Kidney capillary endothelial cell (primary cell): ENCODE results near the gene FNTB.

Source experiments
- DNase-seq: peaks from one replicate; pipeline ENCODE4 v3.0.0-alpha.2; 2018; ENCODE audit warnings: low spot score

Gene FNTB

DNA sequence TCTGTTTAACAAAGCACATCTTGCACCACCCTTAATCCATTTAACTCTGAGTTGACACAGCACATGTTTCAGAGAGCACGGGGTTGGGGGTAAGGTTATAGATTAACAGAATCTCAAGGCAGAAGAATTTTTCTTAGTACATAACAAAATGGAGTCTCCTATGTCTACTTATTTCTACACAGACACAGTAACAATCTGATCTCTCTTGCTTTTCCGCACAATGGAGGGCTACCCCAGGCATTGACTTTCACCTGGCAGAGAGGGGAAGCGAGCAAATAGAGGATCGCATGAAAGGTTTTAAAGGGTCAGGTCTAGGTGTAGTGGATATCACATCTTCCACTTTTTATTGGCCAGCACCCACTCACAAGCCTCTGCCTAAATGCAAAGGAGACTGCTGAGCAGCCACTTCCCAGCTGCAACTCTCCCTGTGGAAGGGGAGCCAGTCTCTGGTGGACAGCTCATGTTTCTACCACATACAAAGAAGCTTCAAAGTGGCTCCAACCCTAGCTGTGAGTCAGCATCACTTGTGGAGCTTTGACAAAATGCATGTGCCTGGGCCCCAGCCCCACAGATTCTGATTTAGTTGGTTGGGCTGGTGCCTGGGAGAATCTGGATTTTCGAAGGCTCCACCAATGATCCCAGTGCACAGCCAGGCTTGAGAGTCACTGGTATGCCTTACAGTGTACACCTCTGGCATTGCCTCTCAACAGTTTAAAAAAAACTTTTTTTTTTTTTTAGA lies 7.2 kb upstream of the FNTB start:
- DNase-seq = no peak

DNA sequence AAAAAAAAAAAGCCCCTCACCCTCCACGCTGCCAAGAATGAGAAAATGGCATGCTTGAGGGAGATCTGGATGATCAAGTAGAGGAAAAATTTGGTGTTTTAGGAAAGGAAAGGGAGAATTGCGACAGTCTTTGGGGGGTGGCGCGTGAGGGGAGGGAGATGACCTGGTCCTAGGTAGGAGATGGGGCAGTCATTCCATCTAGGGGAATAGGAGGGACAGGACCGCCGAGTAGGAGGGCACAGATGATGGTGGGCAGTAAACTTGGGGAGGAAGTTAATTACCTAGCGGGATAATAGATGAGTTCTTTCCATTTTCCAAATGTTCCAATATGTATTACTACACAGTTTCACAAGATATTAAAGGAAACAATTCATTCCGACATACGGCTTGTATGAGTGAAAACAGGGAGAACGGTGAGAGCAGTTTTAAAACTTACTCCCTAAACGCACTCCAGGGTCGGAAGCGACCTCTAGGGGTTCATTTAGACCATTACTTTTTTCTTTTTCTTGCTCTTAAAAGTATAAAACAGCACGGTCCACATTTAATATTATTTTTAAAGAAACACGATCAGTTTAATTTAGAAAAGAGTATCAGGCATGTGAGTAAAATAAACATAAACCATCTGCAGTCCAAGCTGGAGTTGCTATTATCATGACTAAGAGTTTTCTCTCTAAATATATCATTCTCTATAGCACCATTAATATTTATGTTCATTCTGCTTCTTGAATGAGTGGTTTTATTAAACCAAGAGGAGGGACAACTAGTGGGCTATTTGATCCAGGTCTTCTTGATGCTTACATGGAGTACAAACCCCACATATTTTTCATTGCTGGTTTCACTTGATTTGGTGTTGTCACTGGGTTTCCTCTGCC lies 3.0 kb upstream of the FNTB start:
- peak; percentile 63 for DNase-seq

DNA sequence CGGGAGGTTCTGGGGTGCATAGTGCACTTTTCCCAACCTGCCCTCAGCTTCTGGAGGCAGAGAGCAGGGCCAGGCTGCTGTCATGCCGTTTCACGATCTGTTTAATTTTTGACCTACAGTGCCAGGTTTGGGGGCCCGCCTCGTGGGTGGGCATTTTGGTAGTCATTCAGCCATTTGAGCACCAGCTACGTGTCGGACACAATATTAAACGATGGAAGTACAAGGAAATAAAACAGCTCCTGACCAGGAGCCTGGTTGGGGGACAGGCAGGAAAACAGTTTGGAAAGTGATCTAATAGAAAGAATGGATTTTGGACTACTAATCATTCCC lies 708 bp downstream of the FNTB start:
- peak; percentile 18 for DNase-seq

DNA sequence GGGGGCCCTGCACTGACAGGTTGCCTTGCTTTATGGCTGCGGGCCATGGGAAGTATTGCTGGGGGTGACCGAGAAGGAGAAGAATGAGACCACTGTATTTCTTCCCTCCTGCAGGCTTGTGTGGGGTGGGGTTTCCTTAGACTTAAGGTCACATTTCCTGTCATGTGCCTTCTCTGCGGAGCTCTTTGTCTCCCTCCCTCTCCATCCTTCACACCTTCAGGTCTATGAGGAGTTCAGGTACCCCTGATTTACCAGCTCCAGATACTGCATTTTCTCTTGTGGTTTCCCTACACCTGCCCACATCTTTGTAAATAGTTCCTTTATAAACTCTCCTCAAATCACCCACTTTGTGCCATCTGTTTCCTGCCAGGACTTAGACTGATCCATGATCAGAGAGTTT lies 3.6 kb downstream of the FNTB start:
- no peak for DNase-seq

DNA sequence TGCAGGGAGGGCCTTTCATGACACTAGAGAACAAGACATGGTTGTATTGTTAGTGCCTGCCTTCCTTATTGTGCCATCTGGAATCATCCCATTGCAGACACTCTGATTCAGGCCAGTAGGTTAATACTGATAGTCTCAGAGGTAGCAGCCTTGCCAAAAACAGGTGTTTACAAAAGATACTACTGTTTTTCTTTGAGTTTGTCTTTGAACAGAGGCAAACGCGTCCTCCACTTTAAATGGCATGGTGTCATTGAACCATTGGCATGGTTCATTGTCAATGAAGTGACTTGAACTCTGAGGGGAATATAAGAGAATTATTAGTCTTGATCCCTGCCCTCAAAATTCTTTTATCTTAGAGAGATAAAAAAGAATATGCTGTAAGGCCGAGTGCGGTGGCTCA lies 4.2 kb downstream of the FNTB start:
- no peak for DNase-seq

DNA sequence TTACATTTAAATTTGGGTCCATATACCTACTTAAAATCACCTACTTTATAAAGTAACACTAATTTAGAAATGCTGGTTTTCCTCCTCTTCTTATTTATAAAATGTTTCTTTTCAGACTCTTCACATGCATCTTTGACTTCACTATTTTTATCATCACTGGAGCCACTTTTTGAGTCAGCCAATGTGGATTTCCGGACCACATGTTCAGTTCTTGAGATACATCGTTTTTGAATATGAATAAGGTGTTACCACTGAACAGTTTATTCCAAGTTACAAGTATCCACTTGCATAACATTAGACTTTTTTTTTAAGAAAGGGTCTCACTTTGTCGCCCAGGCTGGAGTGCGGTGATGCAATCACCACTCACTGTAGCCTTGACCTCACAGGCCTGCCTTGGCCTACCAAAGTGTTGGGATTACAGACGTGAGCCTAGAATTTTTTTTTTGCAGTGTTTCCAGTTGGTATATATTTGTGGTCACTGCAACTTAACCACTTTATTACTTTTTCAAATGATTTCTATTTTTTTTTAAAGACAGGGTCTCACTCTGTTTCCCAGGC lies 5.7 kb downstream of the FNTB start:
- DNase-seq = no peak

DNA sequence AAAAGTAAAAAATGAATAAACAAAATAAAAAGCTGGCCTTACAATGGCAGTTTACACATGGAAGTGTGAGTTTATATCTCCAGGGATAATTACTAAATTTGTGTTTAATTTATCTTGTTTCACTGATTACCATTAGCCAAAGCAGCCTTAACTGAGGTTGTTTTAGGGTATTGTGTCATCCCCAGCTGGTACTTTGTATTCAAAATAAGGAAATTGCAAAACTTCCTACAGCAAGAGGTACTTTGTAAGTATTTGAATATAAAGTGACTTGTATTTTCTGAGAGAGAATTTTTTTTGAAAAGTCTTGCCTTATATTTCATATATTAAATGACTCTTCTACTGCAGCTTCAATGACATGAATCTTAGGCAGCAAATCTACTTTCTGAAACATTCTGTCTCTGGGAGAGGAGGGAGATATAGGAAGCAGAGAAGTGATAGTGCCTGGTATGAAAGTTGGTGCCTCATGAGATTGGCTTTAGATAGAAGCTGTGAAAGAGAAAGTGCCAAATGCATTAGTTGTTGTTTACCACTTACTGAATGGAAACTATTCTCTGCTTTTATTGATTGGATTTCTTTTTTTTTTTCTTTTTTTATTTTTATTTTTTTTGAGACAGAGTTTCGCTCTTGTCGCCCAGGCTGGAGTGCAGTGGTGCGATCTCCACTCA lies 6.7 kb downstream of the FNTB start:
- no peak for DNase-seq

DNA sequence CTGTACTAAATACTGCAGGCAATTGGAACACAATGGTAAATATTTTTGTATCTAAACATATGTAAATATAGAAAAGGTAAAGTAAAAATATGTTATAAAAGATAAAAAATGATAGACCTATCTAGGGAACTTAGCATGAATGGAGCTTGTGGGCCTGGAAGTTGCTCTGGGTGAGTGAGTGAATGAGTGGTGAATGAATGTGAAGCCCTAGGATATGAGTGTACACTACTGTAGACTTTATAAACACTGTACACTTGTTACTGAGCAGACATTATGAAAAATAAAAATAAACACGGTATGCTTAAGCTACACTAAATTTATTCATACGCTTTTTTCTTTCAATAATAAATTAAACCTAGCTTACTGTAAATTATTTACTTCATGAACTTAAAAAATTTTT lies 7.8 kb downstream of the FNTB start:
- DNase-seq = no peak

DNA sequence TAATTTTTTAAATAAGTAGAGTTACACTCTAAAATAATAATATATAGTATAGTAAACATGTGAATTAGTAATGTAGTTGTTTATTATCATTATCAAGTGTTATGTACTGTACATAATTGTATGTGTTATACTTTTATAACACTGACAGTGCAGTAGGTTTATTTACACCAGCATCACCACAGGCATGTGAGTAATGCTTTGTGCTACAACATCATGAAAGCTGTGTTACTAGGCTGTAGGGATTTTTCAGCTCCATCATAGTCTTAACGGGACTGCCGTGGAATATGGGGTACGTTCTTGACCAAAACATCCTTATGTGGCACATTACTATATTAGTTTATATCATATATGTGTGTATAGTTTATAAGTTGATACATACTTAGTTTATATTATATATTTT lies 8.6 kb downstream of the FNTB start:
- DNase-seq = no peak

DNA sequence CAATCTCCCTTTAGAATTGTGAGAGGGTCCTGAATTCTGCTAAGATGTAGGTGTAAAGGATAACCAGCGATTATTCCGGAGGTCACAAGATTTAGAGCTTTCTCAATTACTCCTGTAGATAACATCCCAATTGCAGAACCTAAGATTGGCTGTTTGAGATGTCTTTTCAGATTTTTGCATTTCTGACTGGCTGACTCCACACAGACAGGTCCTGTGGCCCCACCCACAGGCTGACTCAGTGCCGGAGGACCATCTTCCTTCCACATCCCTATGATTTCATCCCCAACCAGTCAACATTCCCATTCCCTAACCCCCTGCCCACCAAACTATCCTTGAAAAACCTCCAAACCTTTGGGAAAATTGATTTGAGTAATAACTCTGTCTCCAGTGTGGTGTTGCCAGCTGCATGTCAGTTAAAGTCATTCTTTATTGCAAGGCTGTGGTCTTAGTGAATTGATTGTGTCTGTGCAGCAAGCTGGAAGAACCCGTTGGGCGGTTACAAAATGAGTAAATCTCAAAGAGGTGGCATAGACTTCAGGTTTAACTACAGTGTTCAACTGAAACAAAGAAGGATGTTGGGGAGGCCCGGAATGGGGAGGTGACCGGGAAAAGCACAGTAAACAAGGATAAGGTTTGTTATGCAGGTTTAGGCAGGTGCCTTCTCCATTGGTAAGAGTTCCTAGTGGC lies 10.6 kb downstream of the FNTB start:
- no peak for DNase-seq

DNA sequence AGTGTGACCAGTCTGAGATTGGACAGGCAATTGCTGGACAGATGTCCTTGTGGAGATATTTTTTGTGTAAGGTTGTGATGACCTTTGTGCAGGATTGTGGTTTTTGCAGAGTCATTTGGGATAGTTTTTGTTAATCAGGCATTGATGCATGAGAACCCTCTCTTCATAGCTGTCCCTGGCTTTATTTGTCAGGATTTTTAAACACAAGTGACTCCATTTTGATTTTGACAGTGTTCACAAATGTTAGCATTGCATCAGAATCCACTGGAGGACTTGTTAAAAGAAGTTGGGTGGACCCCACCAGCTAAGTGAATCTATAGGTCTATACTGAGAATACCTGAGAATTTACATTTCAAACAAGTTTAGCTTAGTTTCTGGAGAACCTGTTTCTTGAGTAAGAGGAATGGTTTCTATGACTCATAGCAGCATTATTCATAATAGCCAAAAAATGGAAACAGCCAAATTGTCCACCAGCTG lies 11.8 kb downstream of the FNTB start:
- no peak for DNase-seq

DNA sequence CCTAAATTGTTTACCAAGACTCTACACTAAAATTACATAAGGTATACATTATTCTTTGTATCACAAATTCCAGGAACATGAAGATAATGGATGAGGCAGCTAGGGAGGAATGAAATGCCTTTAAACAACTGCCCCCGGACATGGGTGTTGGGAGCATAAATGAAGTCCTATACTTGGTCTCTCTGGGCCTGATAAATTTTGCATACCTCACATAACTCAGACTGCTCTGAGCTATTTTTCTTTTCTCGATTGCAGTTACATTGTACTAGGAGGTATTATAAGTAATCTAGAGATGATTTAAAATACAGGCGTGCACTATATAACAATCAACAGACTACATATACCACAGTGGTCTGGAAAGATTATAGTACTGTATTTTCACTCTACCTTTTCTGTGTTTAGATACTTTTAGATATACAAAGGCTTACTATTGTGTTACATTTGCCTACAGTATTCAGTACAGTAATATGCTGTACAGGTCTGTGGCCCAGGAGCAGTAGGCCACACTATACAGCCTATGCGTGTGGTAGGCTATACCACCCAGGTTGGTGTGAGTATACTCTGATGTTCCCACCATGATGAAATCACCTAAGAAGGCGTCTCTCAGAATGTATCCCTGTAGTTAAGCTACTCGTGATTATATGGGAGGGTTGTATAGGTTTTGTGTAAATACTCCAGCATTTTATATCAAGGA lies 14.3 kb downstream of the FNTB start:
- no peak for DNase-seq

DNA sequence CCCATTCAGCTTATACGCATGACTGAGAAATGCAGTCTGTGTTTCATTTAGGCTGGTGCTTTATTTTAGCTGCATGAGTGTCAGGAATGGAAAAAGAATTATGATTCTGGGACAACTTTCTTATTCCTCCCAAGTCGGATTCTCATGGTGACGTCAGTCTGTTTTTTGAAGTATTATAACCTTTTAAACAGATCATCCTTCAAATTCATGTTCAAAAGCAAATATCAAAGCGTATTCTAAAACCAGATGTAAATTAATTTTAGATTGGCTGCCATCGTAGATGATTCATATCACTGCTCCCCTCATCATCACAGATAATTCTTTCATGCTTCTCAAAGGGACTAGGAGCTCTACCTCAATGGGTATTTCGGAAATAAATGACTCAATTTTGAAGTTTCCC lies 15.0 kb downstream of the FNTB start:
- DNase-seq = no peak

DNA sequence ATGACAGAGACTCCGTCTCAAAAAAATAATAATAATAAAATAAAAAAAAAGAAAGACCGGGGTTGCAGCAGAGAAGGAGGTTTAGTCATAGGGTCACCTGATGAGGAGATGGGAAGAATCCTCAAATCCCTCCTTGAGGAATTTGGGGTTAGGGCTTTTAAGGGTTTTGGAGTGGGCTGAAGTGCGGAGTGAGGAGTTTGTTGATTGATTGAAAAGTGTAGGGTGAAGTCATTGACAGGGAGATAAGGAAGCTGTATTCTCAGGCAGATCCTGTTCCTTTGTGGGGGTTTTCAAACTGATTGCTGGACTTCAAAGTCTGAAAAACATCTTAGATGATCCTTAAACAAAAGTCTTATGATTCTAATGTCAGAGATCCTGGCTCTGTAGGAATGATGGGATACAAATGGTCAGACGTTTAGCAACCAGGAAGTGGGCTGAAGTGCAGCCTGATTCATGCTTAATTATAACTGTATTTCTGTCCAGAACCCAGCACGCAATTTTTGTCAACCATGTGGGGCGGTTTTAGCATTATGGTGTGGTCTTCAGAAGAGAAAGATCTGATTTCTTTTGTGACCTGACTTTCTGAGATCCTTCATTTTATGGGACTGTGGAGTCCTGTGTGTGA lies 16.0 kb downstream of the FNTB start:
- no peak for DNase-seq

DNA sequence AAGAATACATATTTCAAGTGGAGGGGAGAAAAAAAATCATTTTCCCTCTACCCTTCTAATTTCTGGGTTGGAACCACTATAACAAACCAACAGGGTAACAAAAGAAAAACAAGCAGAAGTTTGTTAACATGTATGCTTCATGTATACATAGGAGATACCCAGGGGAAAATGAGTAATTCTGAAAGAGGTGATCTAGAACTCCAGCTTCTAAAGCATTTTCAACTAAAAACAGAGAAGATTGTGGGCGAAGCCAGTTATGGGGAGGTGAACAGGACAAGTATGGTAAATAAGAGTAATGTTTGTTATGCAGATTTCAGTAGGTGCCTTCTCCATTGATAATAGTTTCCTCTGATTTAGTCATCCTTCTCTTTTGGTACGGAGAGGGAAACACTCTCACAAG lies 16.7 kb downstream of the FNTB start:
- DNase-seq = no peak

DNA sequence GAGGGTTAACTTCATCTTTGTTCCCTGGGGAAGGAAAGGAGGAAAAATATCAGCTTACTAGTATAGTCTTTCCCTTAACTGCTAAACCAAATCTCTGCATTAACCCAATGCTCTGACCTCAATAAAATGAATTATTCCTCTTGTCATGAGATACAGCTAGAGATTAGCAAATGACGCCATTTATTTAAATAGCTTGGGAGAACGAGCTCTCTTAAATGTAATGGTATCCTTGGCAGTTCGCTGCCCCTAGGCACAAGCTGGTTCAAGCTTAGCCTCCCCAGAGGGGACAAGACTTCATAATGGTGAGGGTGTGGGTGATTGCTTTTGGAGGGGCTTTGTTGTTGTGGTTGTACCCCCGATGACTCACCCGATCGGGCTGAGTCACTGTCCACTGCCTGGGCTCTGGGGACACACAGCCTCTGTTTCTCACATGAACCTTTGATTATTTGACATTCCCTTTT lies 19.6 kb downstream of the FNTB start:
- no peak for DNase-seq

DNA sequence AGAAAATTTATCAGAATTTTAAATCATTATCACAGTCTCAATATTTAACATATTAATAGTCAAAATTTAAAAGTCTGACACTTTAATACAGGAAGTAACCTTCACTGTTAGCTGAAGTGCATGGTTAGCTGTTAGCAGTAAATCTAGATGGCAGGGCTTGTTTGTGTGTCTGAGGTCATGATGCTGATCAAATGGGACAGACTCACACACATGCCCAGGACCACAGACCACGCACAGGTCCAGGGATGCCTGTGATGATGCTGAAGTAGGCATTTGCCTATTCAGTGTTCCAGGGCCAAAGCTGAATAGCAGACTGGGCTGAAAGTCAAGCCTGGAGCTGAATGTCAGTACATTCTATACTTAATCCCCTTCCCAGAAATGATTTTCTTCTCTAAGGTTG lies 20.5 kb downstream of the FNTB start:
- no peak for DNase-seq

DNA sequence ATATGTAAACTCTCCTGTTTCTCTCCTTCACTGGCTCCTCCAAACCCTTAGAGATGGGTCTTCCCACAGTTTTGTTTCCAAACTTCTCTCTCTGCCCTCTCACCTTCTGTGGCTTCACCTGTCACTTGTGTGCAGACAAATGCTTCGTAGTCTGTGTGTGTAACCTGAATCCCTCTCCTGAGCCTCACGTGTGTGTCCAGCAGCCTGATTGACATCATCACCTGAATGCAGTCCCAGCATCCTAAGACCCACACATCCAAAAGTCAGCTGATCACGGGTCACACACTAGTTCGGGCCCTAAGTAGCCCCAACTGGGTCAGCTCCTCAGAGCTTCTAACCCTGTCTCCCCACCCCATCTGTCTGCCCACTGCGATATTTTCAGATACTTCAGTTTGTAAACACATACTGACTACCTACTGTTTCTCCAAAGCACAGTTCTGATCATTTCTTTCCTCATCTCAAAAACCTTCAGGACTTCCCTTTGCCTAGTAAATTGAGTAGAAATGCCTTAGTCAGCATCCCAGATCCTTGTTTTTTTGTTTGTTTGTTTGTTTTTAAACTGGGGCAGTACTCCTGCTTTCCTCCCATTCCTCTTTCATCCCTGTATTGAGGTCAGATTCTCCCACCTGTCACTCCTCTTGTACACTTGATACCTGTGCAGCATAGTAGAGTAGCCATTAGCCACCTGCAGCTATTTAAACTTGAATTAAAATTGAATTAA lies 23.7 kb downstream of the FNTB start:
- DNase-seq = no peak

DNA sequence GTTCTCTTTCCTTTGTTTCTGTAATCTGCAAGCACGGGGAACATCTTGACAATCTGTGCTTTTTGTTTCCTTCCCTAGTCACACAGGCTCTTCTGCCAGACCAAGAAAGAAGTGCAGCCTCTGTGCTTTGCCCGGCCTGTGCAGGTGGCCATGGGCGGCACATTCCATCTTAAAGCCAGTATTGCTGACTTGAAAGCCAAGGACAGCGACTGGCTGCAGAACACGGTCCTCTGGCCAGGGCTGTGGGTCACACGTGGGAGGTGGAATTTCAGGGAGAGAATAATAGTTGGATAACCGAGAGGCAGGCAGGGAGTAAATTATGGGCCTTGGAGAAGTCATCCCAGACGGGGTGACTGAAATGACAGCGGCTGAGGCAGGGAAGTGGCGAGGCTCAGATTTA lies 24.8 kb downstream of the FNTB start:
- no peak for DNase-seq

DNA sequence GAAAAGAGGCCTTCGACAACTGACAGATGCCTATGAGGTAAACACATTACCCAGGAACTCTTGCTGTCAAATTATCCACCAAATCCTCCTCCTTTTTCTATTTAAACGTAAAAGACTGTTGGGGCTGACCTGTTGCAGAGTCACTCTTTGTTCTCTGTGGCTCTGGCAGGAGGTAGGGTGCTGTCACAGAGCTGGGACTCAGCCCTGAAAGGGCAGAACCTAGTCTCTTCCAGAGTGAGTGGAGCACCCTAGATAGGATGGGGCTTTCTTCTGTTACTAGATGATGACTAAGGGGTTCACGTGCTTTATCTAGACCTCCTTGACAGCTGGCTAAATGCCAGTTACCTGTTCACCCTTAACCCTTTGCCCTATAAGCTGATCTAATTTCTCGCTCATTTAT lies 25.7 kb downstream of the FNTB start:
- DNase-seq = no peak
